Heart left ventricle (tissue), 13 donors: ENCODE data around the gene TTK.

ENCODE experiments used
- POLR2A ChIP-seq, 2 donors: fragments of 450-650 bp; IDR thresholded peaks; one replicate each; pipeline ENCODE4 v1.6.1; 2017; ENCODE audit warnings: antibody characterized with exemption in 2 of 2, mild to moderate bottlenecking in 2 of 2, moderate library complexity in 2 of 2
- TF ChIP-seq, protein P1 (sequence below), 12 donors: fragments of 200-600 bp; sonication (generic) in 4 of 12; IDR thresholded peaks; one replicate each; pipeline versions ENCODE4 v1.5.0 to v1.8.0; 2018 to 2022; ENCODE audit warnings: antibody characterized with exemption in 12 of 12, mild to moderate bottlenecking in 5 of 12
- donor health status: ischemic (EF 13 %, LVEDD 7.1; RV severe dilation, severe dysfunction).
- donor health status: DM: no; HTN: yes; CAD: no.
- donor health status: DM: no; HTN: no; CAD: no.
- donor health status: ischemic (EF 25% LVEDD 6.9; RV normal size, moderate dysfunction).
- donor health status: ischemic (EF 25% LVEDD 5.7; RV mildly dilated, moderate dysfunction).
- donor health status: ischemic (EF 35%, LVEDD 5.7; RV mildly dilated, moderate dysfunction).
- donor health status: nonischemic (EF 11% LVEDD 7.7; RV severe dilation, severe dysfunction).
- donor health status: DM: yes; HTN: yes; CAD: no.
- donor health status: PGD.
- donor health status: ischemic (EF 29% LVEDD 5.4; RV normal size, mild dysfunction).
- donor health status: nonischemic (EF 23%, LVEDD 6.1; RV moderate dilation, normal function).

DNA sequence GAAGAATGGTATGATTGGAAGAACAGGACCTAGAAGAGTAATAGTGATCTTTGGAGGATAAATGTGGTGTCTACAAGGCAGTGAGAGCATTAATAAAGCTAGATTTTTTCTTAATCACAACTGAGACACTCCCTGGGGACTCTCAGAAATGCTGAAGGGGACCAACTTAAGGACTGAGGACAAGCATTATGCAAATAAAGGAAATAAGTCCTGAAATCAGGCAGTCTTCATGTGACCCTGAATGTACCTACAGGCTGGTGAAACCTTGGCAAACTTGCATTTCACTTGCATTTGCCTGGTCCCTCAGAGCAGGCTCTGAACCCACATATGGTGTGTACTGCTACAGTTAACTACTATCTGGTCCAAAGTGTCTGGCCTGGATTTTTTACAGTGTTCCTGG, 19.3 kb upstream of the TTK start:
- TF ChIP-seq, protein P1, sequence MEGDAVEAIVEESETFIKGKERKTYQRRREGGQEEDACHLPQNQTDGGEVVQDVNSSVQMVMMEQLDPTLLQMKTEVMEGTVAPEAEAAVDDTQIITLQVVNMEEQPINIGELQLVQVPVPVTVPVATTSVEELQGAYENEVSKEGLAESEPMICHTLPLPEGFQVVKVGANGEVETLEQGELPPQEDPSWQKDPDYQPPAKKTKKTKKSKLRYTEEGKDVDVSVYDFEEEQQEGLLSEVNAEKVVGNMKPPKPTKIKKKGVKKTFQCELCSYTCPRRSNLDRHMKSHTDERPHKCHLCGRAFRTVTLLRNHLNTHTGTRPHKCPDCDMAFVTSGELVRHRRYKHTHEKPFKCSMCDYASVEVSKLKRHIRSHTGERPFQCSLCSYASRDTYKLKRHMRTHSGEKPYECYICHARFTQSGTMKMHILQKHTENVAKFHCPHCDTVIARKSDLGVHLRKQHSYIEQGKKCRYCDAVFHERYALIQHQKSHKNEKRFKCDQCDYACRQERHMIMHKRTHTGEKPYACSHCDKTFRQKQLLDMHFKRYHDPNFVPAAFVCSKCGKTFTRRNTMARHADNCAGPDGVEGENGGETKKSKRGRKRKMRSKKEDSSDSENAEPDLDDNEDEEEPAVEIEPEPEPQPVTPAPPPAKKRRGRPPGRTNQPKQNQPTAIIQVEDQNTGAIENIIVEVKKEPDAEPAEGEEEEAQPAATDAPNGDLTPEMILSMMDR (IDR thresholded peaks at IDR 0.05) = no peak
- TF ChIP-seq POLR2A (IDR thresholded peaks at IDR 0.05) = no peak
